SK-N-SH treated with all-trans-retinoic acid at 6 μM for 48 hours (cell line): ENCODE results near the gene PHACTR2.

Source experiments
- ARNTL ChIP-seq: fragments of 450-650 bp; formaldehyde crosslinking; IDR thresholded peaks from 2 replicates; pipeline ENCODE4 v1.5.0; 2020; ENCODE audit warnings: low read depth, mild to moderate bottlenecking, moderate library complexity, borderline replicate concordance
- BACH2 ChIP-seq: fragments of 250-450 bp; sonication (Bioruptor Pico); IDR thresholded peaks from 2 replicates; pipeline ENCODE4 v1.9.0; 2021; ENCODE audit warnings: mild to moderate bottlenecking, borderline replicate concordance
- GLIS3 ChIP-seq: fragments of 250-450 bp; sonication (Bioruptor Pico); IDR thresholded peaks from 2 replicates; pipeline ENCODE4 v1.5.0; 2020; ENCODE audit warnings: mild to moderate bottlenecking, moderate library complexity
- RARB ChIP-seq: fragments of 250-450 bp; sonication (Bioruptor Pico); IDR thresholded peaks from 2 replicates; pipeline ENCODE4 v1.8.0; 2021; ENCODE audit warnings: mild to moderate bottlenecking, moderate library complexity
- ZFP30 ChIP-seq: fragments of 450-650 bp; formaldehyde crosslinking; IDR thresholded peaks from 2 replicates; pipeline ENCODE4 v1.5.0; 2022; ENCODE audit warnings: mild to moderate bottlenecking, moderate library complexity
- ZNF70 ChIP-seq: fragments of 450-650 bp; formaldehyde crosslinking; IDR thresholded peaks from 2 replicates; pipeline ENCODE4 v1.5.0; 2020; ENCODE audit warnings: mild to moderate bottlenecking, moderate library complexity
- ZNF8 ChIP-seq: fragments of 450-650 bp; formaldehyde crosslinking; IDR thresholded peaks from 2 replicates; pipeline ENCODE4 v1.5.0; 2020; ENCODE audit warnings: mild to moderate bottlenecking, moderate library complexity
- TF ChIP-seq, protein P1 (sequence below): fragments of 250-450 bp; sonication (Bioruptor Pico); IDR thresholded peaks from 2 replicates; pipeline ENCODE4 v1.5.1; 2021; ENCODE audit warnings: mild to moderate bottlenecking, moderate library complexity
- TF ChIP-seq, protein P2 (sequence below): fragments of 250-450 bp; sonication (Bioruptor Pico); IDR thresholded peaks from 2 replicates; pipeline ENCODE4 v1.8.0; 2021; ENCODE audit warnings: low read depth, mild to moderate bottlenecking, moderate library complexity, borderline replicate concordance
- TF ChIP-seq, protein P3 (sequence below): fragments of 250-450 bp; sonication (Bioruptor Pico); IDR thresholded peaks from 2 replicates; pipeline ENCODE4 v1.8.0; 2020; ENCODE audit warnings: mild to moderate bottlenecking, moderate library complexity, borderline replicate concordance
- TF ChIP-seq, protein P4 (sequence below): fragments of 250-450 bp; sonication (Bioruptor Pico); IDR thresholded peaks from 2 replicates; pipeline ENCODE4 v1.5.1; 2020; ENCODE audit warnings: low read depth, mild to moderate bottlenecking, moderate library complexity

DNA sequence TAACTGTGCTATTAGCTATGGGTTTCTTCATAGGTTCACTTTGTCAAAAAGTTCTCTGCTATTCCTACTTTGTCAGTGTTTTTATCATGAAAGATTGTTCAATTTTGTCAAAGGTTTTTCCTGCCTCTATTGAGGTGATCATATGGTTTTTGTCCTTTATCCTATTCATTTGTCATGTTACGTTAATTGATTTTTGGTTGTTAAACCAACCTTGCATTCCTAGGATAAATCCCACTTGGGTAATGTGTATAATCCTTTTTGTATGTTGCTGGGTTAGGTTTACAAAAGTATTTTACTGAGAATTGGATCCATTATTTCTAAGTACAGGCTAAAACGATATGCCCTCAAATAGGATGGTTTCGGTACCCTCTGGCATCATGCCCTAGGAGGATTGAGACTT, 5.0 kb downstream of the PHACTR2 start:
- no peak for TF ChIP-seq ARNTL (CRISPR knock-in tag)
- no peak for TF ChIP-seq GLIS3 (CRISPR knock-in tag)
- no peak for TF ChIP-seq ZFP30 (CRISPR knock-in tag)
- TF ChIP-seq, protein P1, sequence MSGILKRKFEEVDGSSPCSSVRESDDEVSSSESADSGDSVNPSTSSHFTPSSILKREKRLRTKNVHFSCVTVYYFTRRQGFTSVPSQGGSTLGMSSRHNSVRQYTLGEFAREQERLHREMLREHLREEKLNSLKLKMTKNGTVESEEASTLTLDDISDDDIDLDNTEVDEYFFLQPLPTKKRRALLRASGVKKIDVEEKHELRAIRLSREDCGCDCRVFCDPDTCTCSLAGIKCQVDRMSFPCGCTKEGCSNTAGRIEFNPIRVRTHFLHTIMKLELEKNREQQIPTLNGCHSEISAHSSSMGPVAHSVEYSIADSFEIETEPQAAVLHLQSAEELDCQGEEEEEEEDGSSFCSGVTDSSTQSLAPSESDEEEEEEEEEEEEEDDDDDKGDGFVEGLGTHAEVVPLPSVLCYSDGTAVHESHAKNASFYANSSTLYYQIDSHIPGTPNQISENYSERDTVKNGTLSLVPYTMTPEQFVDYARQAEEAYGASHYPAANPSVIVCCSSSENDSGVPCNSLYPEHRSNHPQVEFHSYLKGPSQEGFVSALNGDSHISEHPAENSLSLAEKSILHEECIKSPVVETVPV (CRISPR knock-in tag), result no peak
- TF ChIP-seq BACH2 (CRISPR knock-in tag), result no peak
- TF ChIP-seq, protein P2, sequence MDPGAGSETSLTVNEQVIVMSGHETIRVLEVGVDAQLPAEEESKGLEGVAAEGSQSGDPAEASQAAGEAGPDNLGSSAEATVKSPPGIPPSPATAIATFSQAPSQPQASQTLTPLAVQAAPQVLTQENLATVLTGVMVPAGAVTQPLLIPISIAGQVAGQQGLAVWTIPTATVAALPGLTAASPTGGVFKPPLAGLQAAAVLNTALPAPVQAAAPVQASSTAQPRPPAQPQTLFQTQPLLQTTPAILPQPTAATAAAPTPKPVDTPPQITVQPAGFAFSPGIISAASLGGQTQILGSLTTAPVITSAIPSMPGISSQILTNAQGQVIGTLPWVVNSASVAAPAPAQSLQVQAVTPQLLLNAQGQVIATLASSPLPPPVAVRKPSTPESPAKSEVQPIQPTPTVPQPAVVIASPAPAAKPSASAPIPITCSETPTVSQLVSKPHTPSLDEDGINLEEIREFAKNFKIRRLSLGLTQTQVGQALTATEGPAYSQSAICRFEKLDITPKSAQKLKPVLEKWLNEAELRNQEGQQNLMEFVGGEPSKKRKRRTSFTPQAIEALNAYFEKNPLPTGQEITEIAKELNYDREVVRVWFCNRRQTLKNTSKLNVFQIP, result no peak
- TF ChIP-seq, protein P3, sequence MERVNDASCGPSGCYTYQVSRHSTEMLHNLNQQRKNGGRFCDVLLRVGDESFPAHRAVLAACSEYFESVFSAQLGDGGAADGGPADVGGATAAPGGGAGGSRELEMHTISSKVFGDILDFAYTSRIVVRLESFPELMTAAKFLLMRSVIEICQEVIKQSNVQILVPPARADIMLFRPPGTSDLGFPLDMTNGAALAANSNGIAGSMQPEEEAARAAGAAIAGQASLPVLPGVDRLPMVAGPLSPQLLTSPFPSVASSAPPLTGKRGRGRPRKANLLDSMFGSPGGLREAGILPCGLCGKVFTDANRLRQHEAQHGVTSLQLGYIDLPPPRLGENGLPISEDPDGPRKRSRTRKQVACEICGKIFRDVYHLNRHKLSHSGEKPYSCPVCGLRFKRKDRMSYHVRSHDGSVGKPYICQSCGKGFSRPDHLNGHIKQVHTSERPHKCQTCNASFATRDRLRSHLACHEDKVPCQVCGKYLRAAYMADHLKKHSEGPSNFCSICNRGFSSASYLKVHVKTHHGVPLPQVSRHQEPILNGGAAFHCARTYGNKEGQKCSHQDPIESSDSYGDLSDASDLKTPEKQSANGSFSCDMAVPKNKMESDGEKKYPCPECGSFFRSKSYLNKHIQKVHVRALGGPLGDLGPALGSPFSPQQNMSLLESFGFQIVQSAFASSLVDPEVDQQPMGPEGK (CRISPR knock-in tag), result no peak
- TF ChIP-seq, protein P4, sequence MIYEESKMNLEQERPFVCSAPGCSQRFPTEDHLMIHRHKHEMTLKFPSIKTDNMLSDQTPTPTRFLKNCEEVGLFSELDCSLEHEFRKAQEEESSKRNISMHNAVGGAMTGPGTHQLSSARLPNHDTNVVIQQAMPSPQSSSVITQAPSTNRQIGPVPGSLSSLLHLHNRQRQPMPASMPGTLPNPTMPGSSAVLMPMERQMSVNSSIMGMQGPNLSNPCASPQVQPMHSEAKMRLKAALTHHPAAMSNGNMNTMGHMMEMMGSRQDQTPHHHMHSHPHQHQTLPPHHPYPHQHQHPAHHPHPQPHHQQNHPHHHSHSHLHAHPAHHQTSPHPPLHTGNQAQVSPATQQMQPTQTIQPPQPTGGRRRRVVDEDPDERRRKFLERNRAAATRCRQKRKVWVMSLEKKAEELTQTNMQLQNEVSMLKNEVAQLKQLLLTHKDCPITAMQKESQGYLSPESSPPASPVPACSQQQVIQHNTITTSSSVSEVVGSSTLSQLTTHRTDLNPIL (CRISPR knock-in tag), result no peak
- no peak for TF ChIP-seq ZNF8 (CRISPR knock-in tag)
- no peak for TF ChIP-seq RARB (CRISPR knock-in tag)
- no peak for TF ChIP-seq ZNF70 (CRISPR knock-in tag)
